H1 (cell line): ENCODE data around the gene SS18. TPM values are rescaled to one million over a fixed set of nuclear protein-coding genes. Genes with fewer than 3 reads are reported as not detected.

Experiments used
- EP300 ChIP-seq, 2 experiments: IDR thresholded peaks; 1 replicate in 1 of 2; 2 replicates in 1 of 2; pipeline ENCODE4 v1.6.1; 2011 to 2012; ENCODE audit warnings: low read depth in 2 of 2, low read length in 2 of 2, mild to moderate bottlenecking in 2 of 2, borderline replicate concordance in 1 of 2, inconsistent platforms in 1 of 2, moderate library complexity in 1 of 2
- RNF2 ChIP-seq: fragments of 200-900, 300-1000 bp; sonication (generic); IDR thresholded peaks from 2 replicates; pipeline ENCODE4 v1.7.1; 2016; ENCODE audit warnings: borderline replicate concordance, low read depth, mild to moderate bottlenecking, antibody characterized with exemption, low read length; ENCODE audit not compliant: poor library complexity, severe bottlenecking; ENCODE audit errors: missing control alignments
- RXRA ChIP-seq: IDR thresholded peaks from 2 replicates; pipeline ENCODE4 v1.6.1; 2011; ENCODE audit warnings: low read depth, mild to moderate bottlenecking, low read length, moderate library complexity; ENCODE audit not compliant: insufficient read depth
- polyA plus RNA-seq, 7 experiments: library from polyadenylated mRNA; depleted of rRNA in 3 of 7; stranded (reverse) in 5 of 7; unstranded in 2 of 7; fragments of >200 nt in 5 of 7; fragments of 200-250 nt in 2 of 7; gene quantifications; 1 replicate in 5 of 7; 2 replicates in 1 of 7; 4 replicates in 1 of 7; pipeline versions ENCODE4 v1.2.1 to v1.2.3, GENCODE V29; 2011 to 2013; ENCODE audit warnings: missing spikeins in 2 of 7, mixed read lengths in 2 of 7
- total RNA-seq: library from RNA; stranded (reverse); fragmentation: NEBNext Ultra II Directional; extraction: Animal tissue kit (Norgen Biotek cat#: 25700); gene quantifications from 2 replicates; pipeline ENCODE4 v1.2.1, GENCODE V29; 2021

Gene SS18
- total and polyA plus RNA-seq, 2 of the 8 experiments (the other 6 are each of a cell fraction or from before 2014, with no cell fraction given), result 83.5 to 106 TPM

DNA sequence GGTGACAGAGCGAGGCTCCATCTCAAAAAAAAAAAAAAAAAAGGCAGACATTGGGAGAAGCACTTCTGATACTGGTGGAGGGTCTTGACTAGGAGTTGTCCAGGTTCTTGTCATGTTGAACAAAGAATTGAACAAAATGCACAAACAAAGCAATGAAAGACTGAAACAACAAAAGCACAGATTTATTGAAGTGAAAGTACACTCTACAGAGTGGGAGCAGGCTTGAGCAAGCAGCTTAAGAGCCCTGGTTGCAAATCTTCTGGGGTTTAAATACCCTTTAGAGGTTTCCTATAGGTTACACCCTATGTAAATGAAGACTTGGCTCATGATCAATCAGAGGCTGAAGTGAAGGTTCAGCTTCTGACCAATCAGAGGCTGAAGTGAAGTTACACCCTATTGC, 6.4 kb upstream of the SS18 start (continued):
- TF ChIP-seq EP300 (IDR thresholded peaks at IDR 0.05; ENCODE audit: borderline replicate concordance in 1 of 2, low read depth in 2 of 2, low read length in 2 of 2), result no peak
- TF ChIP-seq RNF2, result no peak
- TF ChIP-seq RXRA, result no peak
